ENCODE data around the gene FBXW8.

FBXW8 gene

GRCh38 chr12:116929885-116930284 lies 19.1 kb downstream of the FBXW8 start:
- no peak overlapping the region for H3K4me3 ChIP-seq (replicated peaks; ENCODE audit: low read depth, low read length)
- TF ChIP-seq CTCF (IDR thresholded peaks at IDR 0.05; ENCODE audit: low read depth, low read length, missing control alignments), result no peak
- DNase-seq (ENCODE audit: extremely low read depth, low read depth), result no peak

DNA sequence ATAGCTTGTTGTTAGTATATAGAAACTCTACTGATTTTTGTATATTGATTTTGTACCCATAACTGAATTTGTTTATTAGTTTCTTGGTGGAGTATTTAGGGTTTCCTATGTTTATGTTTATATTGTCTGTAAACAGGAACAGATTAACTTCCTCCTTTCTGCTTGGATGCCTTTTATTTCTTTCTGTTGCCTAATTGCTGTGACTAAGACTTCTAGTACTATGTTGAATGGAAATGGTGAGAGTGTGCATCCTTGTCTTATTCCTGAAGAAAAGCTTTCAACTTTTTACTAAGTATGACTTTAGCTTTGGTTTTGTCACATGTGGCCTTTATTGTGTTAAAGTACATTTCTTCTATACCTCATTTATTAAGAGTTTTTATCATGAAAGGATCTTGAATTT lies 20.9 kb downstream of the FBXW8 start:
- DNase-seq (ENCODE audit: extremely low read depth, low read depth), result no peak
- no peak for TF ChIP-seq CTCF (IDR thresholded peaks at IDR 0.05; ENCODE audit: low read depth, low read length, missing control alignments)
- H3K4me3 ChIP-seq (replicated peaks; ENCODE audit: low read depth, low read length), result no peak overlapping the region

DNA sequence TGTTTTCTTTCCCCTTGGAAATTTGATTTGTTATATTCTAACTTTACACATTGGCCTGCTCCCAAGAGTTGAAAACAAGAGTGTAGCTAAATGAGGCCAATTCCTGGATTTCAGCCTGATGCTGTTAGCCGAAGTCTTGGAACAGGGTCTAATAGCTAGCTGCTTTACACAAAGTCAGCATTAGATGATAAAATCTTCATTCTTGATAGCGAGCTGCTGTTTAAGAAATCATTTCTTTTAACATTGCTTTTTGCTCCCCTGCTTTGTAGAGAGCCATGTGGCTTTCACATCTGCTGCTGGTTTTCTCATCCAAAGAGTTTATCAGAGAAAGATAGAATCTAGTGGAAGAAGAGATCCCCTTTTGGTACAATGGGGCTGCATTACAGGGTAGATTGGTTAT lies 22.3 kb downstream of the FBXW8 start:
- no peak for TF ChIP-seq CTCF (IDR thresholded peaks at IDR 0.05; ENCODE audit: low read depth, low read length, missing control alignments)
- no peak overlapping the region for H3K4me3 ChIP-seq (replicated peaks; ENCODE audit: low read depth, low read length)
- no peak for DNase-seq (ENCODE audit: extremely low read depth, low read depth)

- no peak for TF ChIP-seq CTCF (IDR thresholded peaks at IDR 0.05; ENCODE audit: low read depth, low read length, missing control alignments)
- no peak overlapping the region for H3K4me3 ChIP-seq (replicated peaks; ENCODE audit: low read depth, low read length)
- no peak for DNase-seq (ENCODE audit: extremely low read depth, low read depth)
Measured at GRCh38 chr12:116933512-116934246, 22.9 kb downstream of the FBXW8 start.

DNA sequence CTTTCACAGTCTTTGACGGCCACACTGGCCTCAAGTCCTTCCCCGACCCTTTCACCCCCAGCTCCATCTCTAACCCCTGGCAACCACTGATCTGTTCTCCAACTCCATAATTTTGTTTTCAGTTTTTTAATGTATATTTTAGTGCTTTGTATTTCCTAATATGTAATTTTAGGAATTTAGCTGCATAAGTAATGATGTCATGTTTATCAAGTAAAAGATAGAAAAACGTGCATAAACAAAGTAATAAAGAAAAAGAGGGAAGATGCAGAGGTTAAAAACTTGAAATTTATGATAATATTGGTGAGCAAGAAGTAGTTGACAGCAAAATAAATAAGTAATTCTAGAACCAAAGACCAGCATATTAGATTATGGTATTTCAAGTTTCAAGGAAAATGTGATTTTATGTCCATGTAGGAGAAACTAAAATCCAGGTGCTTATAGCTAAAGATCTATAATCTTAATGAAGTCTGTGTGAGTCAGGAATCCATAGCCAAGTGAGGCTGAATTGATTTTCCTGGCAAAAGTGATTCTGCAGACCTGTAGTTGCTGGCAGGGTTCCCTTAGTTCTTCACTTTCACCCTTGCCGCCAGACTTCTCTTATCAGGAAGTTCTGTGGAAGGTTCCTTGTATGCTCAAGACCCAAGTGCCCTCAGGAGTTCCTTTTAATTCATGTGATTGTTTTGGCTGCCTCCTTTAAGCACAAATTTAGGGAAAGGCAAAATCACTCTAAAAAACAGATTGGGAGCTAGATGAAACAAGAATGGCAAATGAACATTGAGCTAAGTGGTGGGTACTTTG lies 24.4 kb downstream of the FBXW8 start:
- no peak overlapping the region for H3K4me3 ChIP-seq (replicated peaks; ENCODE audit: low read depth, low read length)
- no peak for DNase-seq (ENCODE audit: extremely low read depth, low read depth)
- no peak for TF ChIP-seq CTCF (IDR thresholded peaks at IDR 0.05; ENCODE audit: low read depth, low read length, missing control alignments)

GRCh38 chr12:116937640-116938039 lies 26.9 kb downstream of the FBXW8 start:
- no peak for DNase-seq (ENCODE audit: extremely low read depth, low read depth)
- no peak overlapping the region for H3K4me3 ChIP-seq (replicated peaks; ENCODE audit: low read depth, low read length)
- no peak for TF ChIP-seq CTCF (IDR thresholded peaks at IDR 0.05; ENCODE audit: low read depth, low read length, missing control alignments)
